ENCODE results near the gene FBXO30. TPM values are rescaled to one million over a fixed set of nuclear protein-coding genes. Genes with fewer than 3 reads are reported as not detected.
A peak's percentile ranks its signal among the peaks of the same experiment; 100 is the strongest.

FBXO30 gene, protein sequence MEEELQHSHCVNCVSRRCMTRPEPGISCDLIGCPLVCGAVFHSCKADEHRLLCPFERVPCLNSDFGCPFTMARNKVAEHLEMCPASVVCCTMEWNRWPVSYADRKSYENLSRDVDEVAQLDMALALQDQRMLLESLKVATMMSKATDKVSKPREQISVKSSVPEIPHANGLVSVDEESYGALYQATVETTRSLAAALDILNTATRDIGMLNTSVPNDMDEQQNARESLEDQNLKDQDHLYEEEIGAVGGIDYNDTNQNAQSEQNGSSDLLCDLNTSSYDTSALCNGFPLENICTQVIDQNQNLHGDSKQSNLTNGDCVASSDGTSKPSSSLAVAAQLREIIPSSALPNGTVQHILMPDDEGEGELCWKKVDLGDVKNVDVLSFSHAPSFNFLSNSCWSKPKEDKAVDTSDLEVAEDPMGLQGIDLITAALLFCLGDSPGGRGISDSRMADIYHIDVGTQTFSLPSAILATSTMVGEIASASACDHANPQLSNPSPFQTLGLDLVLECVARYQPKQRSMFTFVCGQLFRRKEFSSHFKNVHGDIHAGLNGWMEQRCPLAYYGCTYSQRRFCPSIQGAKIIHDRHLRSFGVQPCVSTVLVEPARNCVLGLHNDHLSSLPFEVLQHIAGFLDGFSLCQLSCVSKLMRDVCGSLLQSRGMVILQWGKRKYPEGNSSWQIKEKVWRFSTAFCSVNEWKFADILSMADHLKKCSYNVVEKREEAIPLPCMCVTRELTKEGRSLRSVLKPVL
- total RNA-seq = 2.6 TPM
- polyA plus RNA-seq = 5.7 TPM
- long read RNA-seq, donor 1 = 0 reads
- long read RNA-seq, donor 2 = 0 reads
- long read RNA-seq, donor 3 = 0 reads
- long read RNA-seq, donor 4 = 0 reads
- long read RNA-seq, donor 5, full-length matches to known transcripts = 1 of 6 reads
- long read RNA-seq, donor 5, partial matches to known transcripts = 5 of 6 reads
- long read RNA-seq, donor 5, other reads (novel, unspliced or antisense) = 0 of 6 reads
- long read RNA-seq, donor 6, full-length matches to known transcripts = 1 of 1 reads
- long read RNA-seq, donor 6, partial matches to known transcripts = 0 of 1 reads
- long read RNA-seq, donor 6, other reads (novel, unspliced or antisense) = 0 of 1 reads
- long read RNA-seq, donor 7, full-length matches to known transcripts = 2 of 2 reads
- long read RNA-seq, donor 7, partial matches to known transcripts = 0 of 2 reads
- long read RNA-seq, donor 7, other reads (novel, unspliced or antisense) = 0 of 2 reads
- long read RNA-seq, donor 8 = 0 reads
- long read RNA-seq, donor 9, full-length matches to known transcripts = 2 of 2 reads
- long read RNA-seq, donor 9, partial matches to known transcripts = 0 of 2 reads
- long read RNA-seq, donor 9, other reads (novel, unspliced or antisense) = 0 of 2 reads
- long read RNA-seq, donor 10, full-length matches to known transcripts = 1 of 1 reads
- long read RNA-seq, donor 10, partial matches to known transcripts = 0 of 1 reads
- long read RNA-seq, donor 10, other reads (novel, unspliced or antisense) = 0 of 1 reads

DNA sequence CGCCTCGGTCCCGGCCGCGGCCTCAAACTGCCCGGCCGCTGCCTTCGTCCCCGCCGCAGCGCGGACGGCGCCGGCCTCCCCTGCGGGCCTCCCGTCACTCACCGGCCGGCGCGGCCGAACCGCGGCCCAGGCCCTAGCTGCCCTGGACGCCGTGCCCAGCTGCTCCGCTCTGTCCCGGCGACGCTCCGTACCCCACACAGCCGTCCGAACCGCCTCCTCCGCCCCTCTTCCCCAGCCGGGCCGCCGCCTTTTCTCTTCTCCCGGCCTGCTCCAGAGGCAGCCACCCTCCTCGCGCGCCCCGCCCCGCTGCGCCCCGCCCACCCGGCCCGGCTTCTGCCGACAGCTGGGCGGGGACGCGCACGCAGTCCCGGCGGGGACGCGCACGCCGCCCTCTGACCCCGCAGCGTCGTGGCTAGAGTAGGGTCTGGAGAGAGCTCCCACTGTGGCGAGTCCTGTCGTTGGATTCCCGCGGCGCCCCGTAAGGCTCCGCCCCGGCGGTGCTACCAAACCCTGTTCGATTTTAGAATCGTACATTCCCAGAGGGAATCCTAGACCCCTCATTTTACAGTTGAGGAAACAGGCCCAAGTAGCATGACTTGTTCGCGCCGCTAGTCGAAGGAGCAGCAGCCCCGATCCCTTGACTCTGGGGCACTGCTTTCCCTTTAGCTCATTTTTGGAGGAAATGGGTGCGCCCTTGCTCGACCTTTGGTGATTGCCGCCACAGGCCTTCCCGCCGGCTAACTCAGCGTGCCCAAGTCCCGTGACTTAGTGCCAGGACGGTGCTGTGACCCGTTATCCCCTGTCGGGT lies at the start of gene FBXO30:
TSS of gene FBXO30 (minus strand) at position 295 of the 808 bp plus-strand sequence. CDS start 8,390 bp downstream, outside the sequence.
- H3K4me1 ChIP-seq (ENCODE audit: control insufficient read depth in 2 of 2, insufficient read depth in 2 of 2, low read length in 2 of 2) = peaks cover 0 to 7% of the 10 kb centered on the region in 2 donors
- under 1% methylated on average over 88 of the region's 88 CpGs for WGBS
- H3K4me3 ChIP-seq (ENCODE audit: low read length in 2 of 2) = peak within 1 kb of the TSS; percentile 86 to 95
- H3K9me3 ChIP-seq (ENCODE audit: control insufficient read depth in 2 of 2, insufficient read depth in 1 of 2, low read length in 1 of 2) = no peaks in the 10 kb centered on the region
- peak within 1 kb of the TSS; percentile 91 to 94 for H3K27ac ChIP-seq (ENCODE audit: low read depth in 1 of 2, low read length in 1 of 2)
- H3K36me3 ChIP-seq (ENCODE audit: control insufficient read depth in 2 of 2, insufficient read depth in 2 of 2, low read length in 1 of 2) = no peaks in the 10 kb centered on the region
- no peaks in the 10 kb centered on the region for H3K27me3 ChIP-seq (ENCODE audit: control insufficient read depth in 2 of 2, insufficient read depth in 1 of 2, low read length in 1 of 2)
- DNase-seq (ENCODE audit: low read depth in 6 of 9, low spot score in 9 of 9) = peak; percentile 80 to 96 (median 91)

DNA sequence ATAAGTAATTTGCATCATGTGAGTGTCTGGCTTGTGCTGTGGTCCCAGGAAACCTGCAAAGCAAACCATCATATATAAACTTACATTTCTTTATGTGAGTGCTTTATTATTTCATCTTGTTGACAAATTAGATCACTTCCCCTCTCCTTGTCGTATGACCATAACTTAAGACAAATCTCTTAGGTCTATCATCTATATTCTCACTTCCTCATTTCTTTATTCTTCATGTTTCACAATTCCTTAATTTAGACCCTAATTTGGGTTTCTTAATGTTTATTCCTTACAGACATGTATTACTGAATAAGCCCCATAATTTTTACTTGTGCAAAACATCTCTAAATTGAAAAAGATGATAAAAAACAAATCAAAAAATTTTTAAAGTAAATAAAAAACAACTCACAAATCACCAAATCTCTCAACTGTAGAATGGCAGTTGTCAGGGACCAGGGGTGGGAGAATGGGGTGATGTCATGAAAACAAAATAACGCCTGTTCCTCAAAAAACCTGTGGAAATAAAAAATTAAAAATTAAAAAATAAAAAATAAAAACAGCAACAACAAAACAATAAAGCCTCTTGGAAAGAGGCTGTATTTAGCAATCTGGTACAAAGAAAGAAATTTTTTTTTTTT lies 49.5 kb upstream of the FBXO30 start:
- no peaks in the 10 kb centered on the region for H3K27me3 ChIP-seq (ENCODE audit: control insufficient read depth in 2 of 2, insufficient read depth in 1 of 2, low read length in 1 of 2)
- no peaks in the 10 kb centered on the region for H3K36me3 ChIP-seq (ENCODE audit: control insufficient read depth in 2 of 2, insufficient read depth in 2 of 2, low read length in 1 of 2)
- H3K9me3 ChIP-seq (ENCODE audit: control insufficient read depth in 2 of 2, insufficient read depth in 1 of 2, low read length in 1 of 2) = no peaks in the 10 kb centered on the region
- H3K4me3 ChIP-seq (ENCODE audit: low read length in 2 of 2) = no peak overlapping the region
- WGBS = 91% methylated on average over 2 of the region's 2 CpGs
- H3K27ac ChIP-seq (ENCODE audit: low read depth in 1 of 2, low read length in 1 of 2) = no peak overlapping the region
- no peak for DNase-seq (ENCODE audit: low read depth in 6 of 9, low spot score in 9 of 9)
- peaks cover 14 to 24% of the 10 kb centered on the region in 2 donors for H3K4me1 ChIP-seq (ENCODE audit: control insufficient read depth in 2 of 2, insufficient read depth in 2 of 2, low read length in 2 of 2)

DNA sequence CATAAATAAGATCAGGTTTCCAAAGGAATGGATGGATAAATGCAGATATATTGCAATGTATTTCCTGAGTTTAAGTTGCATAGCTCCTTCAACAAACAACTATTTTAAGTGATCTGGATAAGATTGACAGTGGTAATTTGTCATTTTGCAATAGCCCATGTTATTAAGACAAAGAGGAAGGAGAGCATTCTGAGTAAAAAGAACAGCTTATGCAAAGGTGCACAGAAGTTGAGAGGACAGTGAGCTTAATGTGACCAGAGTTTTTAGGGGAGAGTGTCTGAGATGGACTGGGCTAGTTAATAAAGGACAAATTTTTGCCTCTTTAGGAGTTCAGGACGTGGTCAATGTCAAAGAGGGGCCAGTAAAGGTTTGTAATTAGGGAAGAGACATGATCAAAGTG lies 48.8 kb upstream of the FBXO30 start:
- H3K4me1 ChIP-seq (ENCODE audit: control insufficient read depth in 2 of 2, insufficient read depth in 2 of 2, low read length in 2 of 2) = peaks cover 14 to 24% of the 10 kb centered on the region in 2 donors
- 93% methylated on average over 1 of the region's 1 CpG for WGBS
- H3K36me3 ChIP-seq (ENCODE audit: control insufficient read depth in 2 of 2, insufficient read depth in 2 of 2, low read length in 1 of 2) = no peaks in the 10 kb centered on the region
- H3K9me3 ChIP-seq (ENCODE audit: control insufficient read depth in 2 of 2, insufficient read depth in 1 of 2, low read length in 1 of 2) = no peaks in the 10 kb centered on the region
- H3K4me3 ChIP-seq (ENCODE audit: low read length in 2 of 2) = no peak overlapping the region
- no peak for DNase-seq (ENCODE audit: low read depth in 6 of 9, low spot score in 9 of 9)
- H3K27ac ChIP-seq (ENCODE audit: low read depth in 1 of 2, low read length in 1 of 2) = no peak overlapping the region
- H3K27me3 ChIP-seq (ENCODE audit: control insufficient read depth in 2 of 2, insufficient read depth in 1 of 2, low read length in 1 of 2) = no peaks in the 10 kb centered on the region

DNA sequence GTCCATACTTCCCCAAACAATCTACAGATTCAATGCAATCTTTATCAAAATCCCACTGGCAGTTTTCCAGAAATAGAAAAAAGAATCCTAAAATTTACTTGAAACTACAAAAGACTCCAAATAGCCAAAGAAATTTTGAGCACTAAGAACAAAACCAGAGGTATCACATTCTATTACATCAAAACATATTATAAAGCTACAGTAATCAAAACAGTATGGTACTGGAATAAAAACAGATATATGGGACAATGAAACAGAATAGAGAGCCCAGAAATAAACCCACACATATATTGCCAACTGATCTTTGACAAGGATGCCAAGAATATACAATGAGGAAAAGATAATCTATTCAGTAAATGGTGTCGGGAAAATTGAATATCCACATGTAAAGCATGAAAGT lies 46.0 kb upstream of the FBXO30 start:
- Histone ChIP-seq H3K9me3 (ENCODE audit: control insufficient read depth in 2 of 2, insufficient read depth in 1 of 2, low read length in 1 of 2) (no peaks in the 10 kb centered on the region), H3K4me3 (ENCODE audit: low read length in 2 of 2) (no peak overlapping the region), H3K36me3 (ENCODE audit: control insufficient read depth in 2 of 2, insufficient read depth in 2 of 2, low read length in 1 of 2) (no peaks in the 10 kb centered on the region), H3K4me1 (ENCODE audit: control insufficient read depth in 2 of 2, insufficient read depth in 2 of 2, low read length in 2 of 2) (peaks cover 4 to 5% of the 10 kb centered on the region in 2 donors), H3K27me3 (ENCODE audit: control insufficient read depth in 2 of 2, insufficient read depth in 1 of 2, low read length in 1 of 2) (no peaks in the 10 kb centered on the region), H3K27ac (ENCODE audit: low read depth in 1 of 2, low read length in 1 of 2) (no peak overlapping the region)
- 100% methylated on average over 1 of the region's 1 CpG for WGBS
- DNase-seq (ENCODE audit: low read depth in 6 of 9, low spot score in 9 of 9) = no peak

DNA sequence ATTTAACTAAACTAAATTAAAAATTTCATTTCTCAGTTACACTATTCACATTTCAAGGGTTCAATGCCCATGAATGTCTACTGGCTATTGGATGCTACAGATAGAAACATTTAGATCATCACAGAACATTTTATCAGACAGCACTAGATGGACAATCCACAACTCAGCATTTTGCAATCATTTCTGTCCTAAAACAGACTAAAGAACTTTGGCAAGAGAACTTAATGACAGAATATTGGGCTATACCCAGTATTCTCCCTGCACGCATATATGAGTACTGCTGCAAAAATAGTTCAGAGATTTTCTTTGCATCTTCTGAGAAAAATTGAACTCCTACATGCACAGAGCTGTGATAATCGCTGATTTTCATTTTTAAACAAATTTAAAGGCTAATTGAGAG lies 36.1 kb upstream of the FBXO30 start:
- no peak for DNase-seq (ENCODE audit: low read depth in 6 of 9, low spot score in 9 of 9)
- Histone ChIP-seq H3K27ac (ENCODE audit: low read depth in 1 of 2, low read length in 1 of 2) (no peak overlapping the region), H3K4me1 (ENCODE audit: control insufficient read depth in 2 of 2, insufficient read depth in 2 of 2, low read length in 2 of 2) (no peaks in the 10 kb centered on the region), H3K4me3 (ENCODE audit: low read length in 2 of 2) (no peak overlapping the region), H3K36me3 (ENCODE audit: control insufficient read depth in 2 of 2, insufficient read depth in 2 of 2, low read length in 1 of 2) (no peaks in the 10 kb centered on the region), H3K27me3 (ENCODE audit: control insufficient read depth in 2 of 2, insufficient read depth in 1 of 2, low read length in 1 of 2) (no peaks in the 10 kb centered on the region), H3K9me3 (ENCODE audit: control insufficient read depth in 2 of 2, insufficient read depth in 1 of 2, low read length in 1 of 2) (no peaks in the 10 kb centered on the region)
- WGBS = 96% methylated on average over 2 of the region's 2 CpGs

DNA sequence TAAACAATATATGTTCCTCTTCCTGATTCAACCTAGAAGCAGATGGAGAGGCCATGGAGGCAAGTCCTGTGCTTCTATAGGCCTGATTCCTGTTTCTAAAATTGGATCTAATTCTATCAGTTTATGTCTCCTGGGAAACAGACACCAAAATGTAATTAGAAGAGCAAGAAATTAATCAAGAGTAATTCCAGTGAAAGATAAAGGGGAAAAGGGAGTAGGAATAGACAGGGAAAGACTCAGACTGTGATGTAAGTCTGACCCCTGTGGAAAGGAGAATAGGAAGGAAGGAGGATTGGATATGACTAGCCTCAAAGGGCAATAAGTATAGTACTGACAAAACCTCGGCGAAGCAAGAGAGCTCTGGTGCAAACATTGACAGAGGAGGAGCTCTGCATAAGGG lies 33.9 kb upstream of the FBXO30 start:
- H3K4me1 ChIP-seq (ENCODE audit: control insufficient read depth in 2 of 2, insufficient read depth in 2 of 2, low read length in 2 of 2) = no peaks in the 10 kb centered on the region
- DNase-seq (ENCODE audit: low read depth in 6 of 9, low spot score in 9 of 9) = no peak
- WGBS = 95% methylated on average over 2 of the region's 2 CpGs
- no peaks in the 10 kb centered on the region for H3K36me3 ChIP-seq (ENCODE audit: control insufficient read depth in 2 of 2, insufficient read depth in 2 of 2, low read length in 1 of 2)
- H3K4me3 ChIP-seq (ENCODE audit: low read length in 2 of 2) = no peak overlapping the region
- no peaks in the 10 kb centered on the region for H3K9me3 ChIP-seq (ENCODE audit: control insufficient read depth in 2 of 2, insufficient read depth in 1 of 2, low read length in 1 of 2)
- no peak overlapping the region for H3K27ac ChIP-seq (ENCODE audit: low read depth in 1 of 2, low read length in 1 of 2)
- no peaks in the 10 kb centered on the region for H3K27me3 ChIP-seq (ENCODE audit: control insufficient read depth in 2 of 2, insufficient read depth in 1 of 2, low read length in 1 of 2)

DNA sequence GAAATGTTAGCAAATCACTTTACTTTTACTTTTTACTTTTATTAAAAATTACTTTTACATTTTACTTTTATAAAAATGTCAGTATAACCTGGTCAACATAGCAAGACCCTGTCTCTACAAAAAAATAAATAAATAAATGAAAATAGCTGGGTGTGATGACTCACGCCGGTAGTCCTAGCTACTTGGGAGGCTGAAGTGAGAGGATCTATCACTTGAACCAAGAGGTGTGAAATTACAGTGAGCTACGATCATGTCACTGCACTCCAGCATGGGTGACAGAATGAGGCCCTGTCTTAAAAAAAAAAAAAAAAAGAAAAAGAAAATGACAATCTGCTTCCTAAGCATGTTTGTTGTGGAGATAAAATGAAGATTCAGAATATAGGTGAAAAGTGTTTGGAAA lies 31.0 kb upstream of the FBXO30 start:
- Histone ChIP-seq H3K36me3 (ENCODE audit: control insufficient read depth in 2 of 2, insufficient read depth in 2 of 2, low read length in 1 of 2) (no peaks in the 10 kb centered on the region), H3K9me3 (ENCODE audit: control insufficient read depth in 2 of 2, insufficient read depth in 1 of 2, low read length in 1 of 2) (no peaks in the 10 kb centered on the region), H3K27me3 (ENCODE audit: control insufficient read depth in 2 of 2, insufficient read depth in 1 of 2, low read length in 1 of 2) (no peaks in the 10 kb centered on the region), H3K27ac (ENCODE audit: low read depth in 1 of 2, low read length in 1 of 2) (no peak overlapping the region), H3K4me1 (ENCODE audit: control insufficient read depth in 2 of 2, insufficient read depth in 2 of 2, low read length in 2 of 2) (no peaks in the 10 kb centered on the region), H3K4me3 (ENCODE audit: low read length in 2 of 2) (no peak overlapping the region)
- DNase-seq (ENCODE audit: low read depth in 6 of 9, low spot score in 9 of 9) = no peak
- 98% methylated on average over 3 of the region's 3 CpGs for WGBS

Measured in thymus (tissue), 14 donors.